HEK293 (cell line): Measurements from ENCODE around the gene HOOK1.

ENCODE experiments used
- CTCF ChIA-PET: fragments of 350-600 bp; formaldehyde crosslinking; extraction: SDS; loops from one replicate; lab custom pipeline; 2021; ENCODE audit warnings: antibody characterized with exemption; lab: Yijun Ruan, JAX
- POLR2A ChIA-PET: fragments of 300-600 bp; formaldehyde crosslinking; extraction: SDS; loops from one replicate; lab custom pipeline; 2020; ENCODE audit warnings: antibody characterized with exemption, inconsistent platforms; lab: Yijun Ruan, JAX
- H3K27ac ChIP-seq: fragments of 200-500 bp; sonication (Bioruptor generic); 2 replicates; pipeline ENCODE4 v1.5.1; 2014; ENCODE audit warnings: low read depth, low read length, control low read depth, inconsistent platforms; ENCODE audit errors: extremely low read depth
- H3K36me3 ChIP-seq, 2 experiments: fragments of 200-500 bp in 1 of 2; sonication (Bioruptor generic) in 1 of 2; 1 replicate in 1 of 2; 2 replicates in 1 of 2; pipeline ENCODE4 v1.5.1; 2014 to 2017; ENCODE audit warnings: inconsistent platforms in 2 of 2, low read length in 2 of 2; ENCODE audit not compliant: control insufficient read depth in 2 of 2, insufficient read depth in 1 of 2
- H3K4me1 ChIP-seq: fragments of 200-500 bp; sonication (Bioruptor generic); 2 replicates; pipeline ENCODE4 v1.5.1; 2014; ENCODE audit warnings: mild to moderate bottlenecking, low read length, inconsistent platforms; ENCODE audit not compliant: control insufficient read depth, insufficient read depth
- H3K4me3 ChIP-seq: 2 replicates; pipeline ENCODE4 v1.5.1; 2011; ENCODE audit warnings: low read depth, mild to moderate bottlenecking, control low read depth, low read length, moderate library complexity
- H3K9me3 ChIP-seq: fragments of 200-500 bp; sonication (Bioruptor generic); 2 replicates; pipeline ENCODE4 v1.5.1; 2014; ENCODE audit warnings: low read depth, low read length, inconsistent platforms; ENCODE audit not compliant: control insufficient read depth, insufficient read depth
- MZF1 ChIP-seq: fragments of 450-650 bp; formaldehyde crosslinking; IDR thresholded peaks from 2 replicates; pipeline ENCODE4 v1.5.1; 2017; ENCODE audit warnings: missing biosample characterization, missing genetic modification characterization, borderline replicate concordance
- TRIM28 ChIP-seq: IDR thresholded peaks from 2 replicates; pipeline ENCODE4 v1.6.1; 2011; ENCODE audit warnings: low read length, control low read depth, borderline replicate concordance
- ZBTB48 ChIP-seq: fragments of 450-650 bp; formaldehyde crosslinking; IDR thresholded peaks from 2 replicates; pipeline ENCODE4 v1.5.1; 2016; ENCODE audit warnings: missing biosample characterization, missing genetic modification characterization
- ZEB2 ChIP-seq: fragments of 450-650 bp; formaldehyde crosslinking; IDR thresholded peaks from 2 replicates; pipeline ENCODE4 v1.5.1; 2016; ENCODE audit warnings: missing biosample characterization, missing genetic modification characterization
- ZNF175 ChIP-seq: fragments of 450-650 bp; formaldehyde crosslinking; IDR thresholded peaks from 2 replicates; pipeline ENCODE4 v1.5.1; 2016; ENCODE audit warnings: missing biosample characterization, missing genetic modification characterization
- ZNF248 ChIP-seq: fragments of 450-650 bp; formaldehyde crosslinking; IDR thresholded peaks from 2 replicates; pipeline ENCODE4 v1.5.1; 2017; ENCODE audit warnings: missing biosample characterization, missing genetic modification characterization
- ZNF274 ChIP-seq, 2 experiments: fragments of 200-500 bp in 1 of 2; fragments of 450-650 bp in 1 of 2; sonication (Bioruptor generic) in 1 of 2; formaldehyde crosslinking in 1 of 2; IDR thresholded peaks; 2 replicates each; pipeline versions ENCODE4 v1.5.1 to v1.6.1; 2014 to 2016; ENCODE audit warnings: borderline replicate concordance in 1 of 2, inconsistent platforms in 1 of 2, low read length in 1 of 2, missing biosample characterization in 1 of 2, missing genetic modification characterization in 1 of 2
- ZNF354C ChIP-seq: fragments of 450-650 bp; formaldehyde crosslinking; IDR thresholded peaks from 2 replicates; pipeline ENCODE4 v1.5.1; 2016; ENCODE audit warnings: missing biosample characterization, missing genetic modification characterization, low read depth, borderline replicate concordance
- ZNF416 ChIP-seq: fragments of 450-650 bp; formaldehyde crosslinking; IDR thresholded peaks from 2 replicates; pipeline ENCODE4 v1.5.1; 2016; ENCODE audit warnings: missing biosample characterization, missing genetic modification characterization
- ZNF558 ChIP-seq: fragments of 450-650 bp; formaldehyde crosslinking; IDR thresholded peaks from 2 replicates; pipeline ENCODE4 v1.5.1; 2016; ENCODE audit warnings: missing biosample characterization, missing genetic modification characterization
- ZNF658 ChIP-seq: fragments of 450-650 bp; formaldehyde crosslinking; IDR thresholded peaks from 2 replicates; pipeline ENCODE4; 2016; ENCODE audit warnings: missing biosample characterization, missing genetic modification characterization
- ZNF670 ChIP-seq: fragments of 450-650 bp; formaldehyde crosslinking; IDR thresholded peaks from 2 replicates; pipeline ENCODE4 v1.5.1; 2016; ENCODE audit warnings: missing biosample characterization, missing genetic modification characterization, low read depth
- ZNF785 ChIP-seq: fragments of 450-650 bp; formaldehyde crosslinking; IDR thresholded peaks from 2 replicates; pipeline ENCODE4 v1.5.1; 2016; ENCODE audit warnings: missing biosample characterization, missing genetic modification characterization
- ZNF792 ChIP-seq: fragments of 450-650 bp; formaldehyde crosslinking; IDR thresholded peaks from 2 replicates; pipeline ENCODE4 v1.5.1; 2016; ENCODE audit warnings: missing biosample characterization, missing genetic modification characterization
- ZSCAN30 ChIP-seq: fragments of 450-650 bp; IDR thresholded peaks from 2 replicates; pipeline ENCODE4 v1.5.1; 2018; ENCODE audit warnings: missing biosample characterization, mild to moderate bottlenecking, missing genetic modification characterization, moderate library complexity
- TF ChIP-seq, protein P1 (sequence below): fragments of 450-650 bp; formaldehyde crosslinking; IDR thresholded peaks from 2 replicates; pipeline ENCODE4 v1.5.1; 2016; ENCODE audit warnings: missing biosample characterization, missing genetic modification characterization
- TF ChIP-seq, protein P2 (sequence below): fragments of 450-650 bp; formaldehyde crosslinking; IDR thresholded peaks from 2 replicates; pipeline ENCODE4 v1.5.1; 2016; ENCODE audit warnings: missing biosample characterization, missing genetic modification characterization
- TF ChIP-seq, protein P3 (sequence below): fragments of 450-650 bp; formaldehyde crosslinking; IDR thresholded peaks from 2 replicates; pipeline ENCODE4 v1.5.1; 2016; ENCODE audit warnings: missing biosample characterization, missing genetic modification characterization
- TF ChIP-seq, protein P4 (sequence below): fragments of 450-650 bp; formaldehyde crosslinking; IDR thresholded peaks from 2 replicates; pipeline ENCODE4 v1.5.1; 2016; ENCODE audit warnings: missing biosample characterization, missing genetic modification characterization

The HOOK1 gene

DNA sequence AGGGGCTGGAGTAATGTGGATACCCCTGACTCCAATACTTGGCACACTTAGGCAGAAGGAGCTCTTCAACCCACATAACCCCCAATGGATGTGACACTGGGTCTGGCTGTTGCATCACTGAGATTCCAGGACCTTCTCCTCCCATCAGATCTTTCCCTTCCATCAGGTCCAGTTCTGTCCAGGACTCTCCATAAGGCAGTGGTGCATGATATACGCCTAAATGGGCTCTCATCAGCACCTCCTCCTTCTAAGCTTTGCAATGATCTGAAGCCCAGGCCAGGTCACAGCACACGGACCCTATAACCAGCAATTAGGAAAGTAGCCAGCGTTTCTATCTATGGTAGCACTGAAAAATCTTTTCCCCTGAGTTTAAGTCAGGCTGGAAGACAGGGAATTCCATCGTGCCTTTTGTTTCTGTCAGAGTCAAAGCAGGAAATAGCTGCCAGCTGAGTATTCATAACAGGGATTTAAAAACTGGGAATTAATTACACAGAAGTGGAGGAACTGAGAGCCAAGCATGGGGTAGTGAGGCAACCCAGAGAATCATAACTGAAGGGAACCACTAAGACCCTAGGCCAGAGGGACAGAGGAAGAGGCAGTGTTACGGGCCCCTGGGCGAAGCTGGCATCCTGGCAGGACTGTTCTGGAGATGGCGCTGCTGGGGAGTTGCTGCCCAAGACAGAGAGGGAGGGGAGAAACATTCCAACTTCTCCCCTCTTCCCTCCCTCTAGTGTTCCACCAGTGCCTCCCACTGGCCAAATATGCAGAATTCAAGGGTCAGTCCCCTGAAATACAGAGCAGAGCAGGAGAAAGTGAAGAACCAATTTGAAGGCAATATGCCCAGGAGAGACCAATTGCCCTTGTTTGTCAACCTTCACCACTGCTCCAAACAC is 37.5 kb upstream of the HOOK1 start:
- no peaks in the 10 kb centered on the region for H3K9me3 ChIP-seq
- no peaks in the 10 kb centered on the region for H3K36me3 ChIP-seq
- TF ChIP-seq, protein P1, sequence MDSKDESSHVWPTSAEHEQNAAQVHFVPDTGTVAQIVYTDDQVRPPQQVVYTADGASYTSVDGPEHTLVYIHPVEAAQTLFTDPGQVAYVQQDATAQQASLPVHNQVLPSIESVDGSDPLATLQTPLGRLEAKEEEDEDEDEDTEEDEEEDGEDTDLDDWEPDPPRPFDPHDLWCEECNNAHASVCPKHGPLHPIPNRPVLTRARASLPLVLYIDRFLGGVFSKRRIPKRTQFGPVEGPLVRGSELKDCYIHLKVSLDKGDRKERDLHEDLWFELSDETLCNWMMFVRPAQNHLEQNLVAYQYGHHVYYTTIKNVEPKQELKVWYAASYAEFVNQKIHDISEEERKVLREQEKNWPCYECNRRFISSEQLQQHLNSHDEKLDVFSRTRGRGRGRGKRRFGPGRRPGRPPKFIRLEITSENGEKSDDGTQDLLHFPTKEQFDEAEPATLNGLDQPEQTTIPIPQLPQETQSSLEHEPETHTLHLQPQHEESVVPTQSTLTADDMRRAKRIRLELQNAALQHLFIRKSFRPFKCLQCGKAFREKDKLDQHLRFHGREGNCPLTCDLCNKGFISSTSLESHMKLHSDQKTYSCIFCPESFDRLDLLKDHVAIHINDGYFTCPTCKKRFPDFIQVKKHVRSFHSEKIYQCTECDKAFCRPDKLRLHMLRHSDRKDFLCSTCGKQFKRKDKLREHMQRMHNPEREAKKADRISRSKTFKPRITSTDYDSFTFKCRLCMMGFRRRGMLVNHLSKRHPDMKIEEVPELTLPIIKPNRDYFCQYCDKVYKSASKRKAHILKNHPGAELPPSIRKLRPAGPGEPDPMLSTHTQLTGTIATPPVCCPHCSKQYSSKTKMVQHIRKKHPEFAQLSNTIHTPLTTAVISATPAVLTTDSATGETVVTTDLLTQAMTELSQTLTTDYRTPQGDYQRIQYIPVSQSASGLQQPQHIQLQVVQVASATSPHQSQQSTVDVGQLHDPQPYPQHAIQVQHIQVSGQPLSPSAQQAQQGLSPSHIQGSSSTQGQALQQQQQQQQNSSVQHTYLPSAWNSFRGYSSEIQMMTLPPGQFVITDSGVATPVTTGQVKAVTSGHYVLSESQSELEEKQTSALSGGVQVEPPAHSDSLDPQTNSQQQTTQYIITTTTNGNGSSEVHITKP (tag by site-specific recombination) = no peak
- no peak for TF ChIP-seq TRIM28
- TF ChIP-seq ZNF354C (tag by site-specific recombination) = no peak
- TF ChIP-seq ZNF558 = no peak
- no peak for TF ChIP-seq ZNF416 (tag by site-specific recombination)
- TF ChIP-seq ZBTB48 = no peak
- TF ChIP-seq ZEB2 (tag by site-specific recombination) = no peak
- TF ChIP-seq, protein P2, sequence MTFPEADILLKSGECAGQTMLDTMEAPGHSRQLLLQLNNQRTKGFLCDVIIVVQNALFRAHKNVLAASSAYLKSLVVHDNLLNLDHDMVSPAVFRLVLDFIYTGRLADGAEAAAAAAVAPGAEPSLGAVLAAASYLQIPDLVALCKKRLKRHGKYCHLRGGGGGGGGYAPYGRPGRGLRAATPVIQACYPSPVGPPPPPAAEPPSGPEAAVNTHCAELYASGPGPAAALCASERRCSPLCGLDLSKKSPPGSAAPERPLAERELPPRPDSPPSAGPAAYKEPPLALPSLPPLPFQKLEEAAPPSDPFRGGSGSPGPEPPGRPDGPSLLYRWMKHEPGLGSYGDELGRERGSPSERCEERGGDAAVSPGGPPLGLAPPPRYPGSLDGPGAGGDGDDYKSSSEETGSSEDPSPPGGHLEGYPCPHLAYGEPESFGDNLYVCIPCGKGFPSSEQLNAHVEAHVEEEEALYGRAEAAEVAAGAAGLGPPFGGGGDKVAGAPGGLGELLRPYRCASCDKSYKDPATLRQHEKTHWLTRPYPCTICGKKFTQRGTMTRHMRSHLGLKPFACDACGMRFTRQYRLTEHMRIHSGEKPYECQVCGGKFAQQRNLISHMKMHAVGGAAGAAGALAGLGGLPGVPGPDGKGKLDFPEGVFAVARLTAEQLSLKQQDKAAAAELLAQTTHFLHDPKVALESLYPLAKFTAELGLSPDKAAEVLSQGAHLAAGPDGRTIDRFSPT (tag by site-specific recombination) = no peak
- H3K27ac ChIP-seq = no peak overlapping the region
- no peaks in the 10 kb centered on the region for H3K4me1 ChIP-seq
- ChIA-PET POLR2A (no interaction called here), CTCF (interaction anchor here (0.6 to 1.7 kb wide), 3 partner anchors 17 to 526 kb away, joined by 3 to 4 read pairs (median 4); no protein-coding TSS in a partner anchor)
- no peak overlapping the region for H3K4me3 ChIP-seq

DNA sequence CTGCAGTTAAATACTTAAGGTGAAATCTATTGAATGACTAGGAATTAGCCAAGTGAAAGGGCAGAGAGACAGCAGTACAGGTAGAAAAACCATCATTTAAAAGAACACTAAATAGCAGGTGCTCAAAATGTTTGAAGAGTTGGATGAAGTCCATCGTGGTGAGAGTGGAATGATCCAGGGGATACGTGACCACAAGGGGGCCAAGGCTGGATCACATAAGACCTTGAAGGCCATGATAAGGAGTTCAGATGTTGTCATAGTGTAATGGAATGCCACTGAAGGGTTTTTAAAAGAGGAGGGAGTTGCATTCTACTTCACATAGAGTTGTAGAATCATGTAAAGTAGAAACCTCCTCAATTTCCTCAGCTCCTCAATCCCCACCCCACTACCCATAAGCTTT is 34.8 kb upstream of the HOOK1 start:
- CTCF ChIA-PET = interaction anchor here (1.0 to 1.2 kb wide), 3 partner anchors 23 to 167 kb away, joined by 5 to 7 read pairs (median 6); no protein-coding TSS in a partner anchor
- POLR2A ChIA-PET = interaction anchor here (0.7 kb wide), 1 partner anchor 1567 kb away, joined by 5 read pairs; no protein-coding TSS in a partner anchor
- H3K36me3 ChIP-seq = no peaks in the 10 kb centered on the region

More for the DNA sequence above, 34.8 kb upstream of the HOOK1 start:
- Histone ChIP-seq H3K4me3 (no peak overlapping the region), H3K4me1 (no peaks in the 10 kb centered on the region), H3K27ac (no peak overlapping the region), H3K9me3 (no peaks in the 10 kb centered on the region)
- TF ChIP-seq ZNF274 (IDR thresholded peaks at IDR 0.05; ENCODE audit: low read length) (no peak), ZNF274 (tag by site-specific recombination; IDR thresholded peaks at IDR 0.05; ENCODE audit: borderline replicate concordance) (no peak), ZNF658 (tag by site-specific recombination) (no peak), ZNF792 (tag by site-specific recombination) (no peak), ZNF670 (tag by site-specific recombination) (no peak), MZF1 (tag by site-specific recombination) (no peak), ZNF175 (tag by site-specific recombination) (no peak), ZNF785 (tag by site-specific recombination) (no peak), ZSCAN30 (tag by site-specific recombination) (no peak), ZNF248 (tag by site-specific recombination) (no peak)
- TF ChIP-seq, protein P3, sequence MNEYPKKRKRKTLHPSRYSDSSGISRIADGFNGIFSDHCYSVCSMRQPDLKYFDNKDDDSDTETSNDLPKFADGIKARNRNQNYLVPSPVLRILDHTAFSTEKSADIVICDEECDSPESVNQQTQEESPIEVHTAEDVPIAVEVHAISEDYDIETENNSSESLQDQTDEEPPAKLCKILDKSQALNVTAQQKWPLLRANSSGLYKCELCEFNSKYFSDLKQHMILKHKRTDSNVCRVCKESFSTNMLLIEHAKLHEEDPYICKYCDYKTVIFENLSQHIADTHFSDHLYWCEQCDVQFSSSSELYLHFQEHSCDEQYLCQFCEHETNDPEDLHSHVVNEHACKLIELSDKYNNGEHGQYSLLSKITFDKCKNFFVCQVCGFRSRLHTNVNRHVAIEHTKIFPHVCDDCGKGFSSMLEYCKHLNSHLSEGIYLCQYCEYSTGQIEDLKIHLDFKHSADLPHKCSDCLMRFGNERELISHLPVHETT (tag by site-specific recombination) = no peak
- TF ChIP-seq, protein P4, sequence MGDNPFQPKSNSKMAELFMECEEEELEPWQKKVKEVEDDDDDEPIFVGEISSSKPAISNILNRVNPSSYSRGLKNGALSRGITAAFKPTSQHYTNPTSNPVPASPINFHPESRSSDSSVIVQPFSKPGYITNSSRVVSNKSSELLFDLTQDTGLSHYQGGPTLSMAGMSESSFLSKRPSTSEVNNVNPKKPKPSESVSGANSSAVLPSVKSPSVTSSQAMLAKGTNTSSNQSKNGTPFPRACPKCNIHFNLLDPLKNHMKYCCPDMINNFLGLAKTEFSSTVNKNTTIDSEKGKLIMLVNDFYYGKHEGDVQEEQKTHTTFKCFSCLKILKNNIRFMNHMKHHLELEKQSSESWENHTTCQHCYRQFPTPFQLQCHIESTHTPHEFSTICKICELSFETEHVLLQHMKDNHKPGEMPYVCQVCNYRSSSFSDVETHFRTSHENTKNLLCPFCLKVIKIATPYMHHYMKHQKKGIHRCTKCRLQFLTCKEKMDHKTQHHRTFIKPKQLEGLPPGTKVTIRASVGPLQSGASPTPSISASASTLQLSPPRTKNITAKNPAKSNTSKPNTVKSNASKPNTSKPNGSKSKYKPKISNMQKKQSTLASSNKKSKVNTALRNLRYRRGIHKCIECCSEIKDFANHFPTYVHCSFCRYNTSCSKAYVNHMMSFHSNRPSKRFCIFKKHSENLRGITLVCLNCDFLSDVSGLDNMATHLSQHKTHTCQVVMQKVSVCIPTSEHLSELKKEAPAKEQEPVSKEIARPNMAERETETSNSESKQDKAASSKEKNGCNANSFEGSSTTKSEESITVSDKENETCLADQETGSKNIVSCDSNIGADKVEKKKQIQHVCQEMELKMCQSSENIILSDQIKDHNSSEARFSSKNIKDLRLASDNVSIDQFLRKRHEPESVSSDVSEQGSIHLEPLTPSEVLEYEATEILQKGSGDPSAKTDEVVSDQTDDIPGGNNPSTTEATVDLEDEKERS (tag by site-specific recombination) = no peak
